HG02885 (cell line): ENCODE measurements around the gene CKM.
"Not testable (repeated sequence)": the region's sequence is repeated elsewhere in the genome, so short reads cannot be mapped to it uniquely, and the experiment has no call there.

Experiments
- ATAC-seq: cut with Tn5 transposase; IDR thresholded peaks from one replicate; pipeline ENCODE4 v1.9.1; 2021; ENCODE audit warnings: mild to moderate bottlenecking; ENCODE audit not compliant: unreplicated experiment, poor library complexity

The CKM gene

GRCh38 chr19:45295873-45296272 lies 26.8 kb downstream of the CKM start:
- no peak for ATAC-seq

- no peak for ATAC-seq
Measured at GRCh38 chr19:45294291-45295029, 28.2 kb downstream of the CKM start.

DNA sequence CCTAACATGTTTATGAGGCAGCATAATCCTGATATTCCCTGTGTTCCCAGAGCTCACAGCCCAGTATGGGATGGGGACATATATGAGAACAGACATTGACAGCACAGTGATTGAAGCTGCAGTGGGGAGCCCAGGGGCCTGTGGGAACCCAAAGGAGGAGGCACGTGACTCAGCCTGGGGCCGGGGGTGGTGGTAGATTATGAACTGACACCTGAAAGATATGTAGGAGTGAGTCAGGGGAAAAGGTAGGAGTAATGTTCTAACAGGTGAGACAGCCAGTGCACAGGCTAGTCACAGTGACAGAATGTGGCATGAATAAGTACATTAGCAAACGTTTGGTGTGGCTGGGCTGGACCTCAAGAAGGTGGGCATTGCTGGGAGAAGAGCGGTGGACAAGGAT lies 29.0 kb downstream of the CKM start:
- no peak for ATAC-seq

DNA sequence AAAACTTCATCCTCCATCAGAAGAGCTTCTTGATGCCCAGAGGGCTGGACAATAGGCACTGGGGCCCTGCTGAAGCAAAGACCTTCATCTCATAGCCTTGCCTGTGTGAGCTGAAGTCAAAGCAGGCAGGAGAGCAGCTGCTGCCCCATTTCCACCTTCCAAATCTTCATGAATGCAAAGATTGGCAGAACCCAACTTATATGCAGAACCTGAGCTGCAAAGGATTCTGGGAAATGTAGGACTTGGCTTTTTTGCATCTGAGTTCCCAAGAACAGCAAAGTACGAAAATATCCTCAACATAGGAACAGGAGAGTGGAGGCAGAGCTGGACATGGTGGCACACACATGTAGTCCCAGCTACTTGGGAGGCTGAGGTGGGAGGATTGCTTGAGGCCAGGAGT lies 30.8 kb downstream of the CKM start:
- no peak for ATAC-seq

- no peak for ATAC-seq
Measured at GRCh38 chr19:45290381-45290931, 32.2 kb downstream of the CKM start.

GRCh38 chr19:45283443-45284033 lies 39.1 kb downstream of the CKM start:
- ATAC-seq, result no peak

DNA sequence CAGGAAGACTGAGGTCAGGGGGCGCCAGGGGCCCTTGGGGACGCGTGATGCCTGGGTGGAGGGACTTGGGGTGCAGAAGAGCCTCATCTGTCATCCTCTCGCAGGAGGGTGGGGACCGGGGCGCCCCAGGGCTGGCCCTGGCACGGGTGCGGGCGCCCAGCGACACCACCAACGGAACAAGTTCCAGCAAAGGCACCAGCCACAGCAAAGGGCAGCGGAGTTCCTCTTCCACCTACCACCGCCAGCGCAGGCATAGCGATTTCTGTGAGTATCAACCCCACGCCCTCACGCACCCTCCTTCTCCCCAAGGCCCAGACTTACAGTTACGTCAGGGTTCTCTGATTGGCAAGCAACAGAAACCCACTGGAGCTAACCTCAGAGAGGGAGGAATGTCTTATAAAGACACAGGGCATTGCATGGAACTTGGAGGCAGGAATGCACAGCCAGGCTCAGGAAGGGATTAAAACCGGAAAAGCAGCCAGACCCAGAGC lies 42.2 kb downstream of the CKM start:
- no peak for ATAC-seq

- no peak for ATAC-seq
Measured at GRCh38 chr19:45279587-45280192, 43.0 kb downstream of the CKM start.

GRCh38 chr19:45278087-45278486 lies 44.6 kb downstream of the CKM start:
- ATAC-seq, result no peak

GRCh38 chr19:45276284-45276687 lies 46.4 kb downstream of the CKM start:
- no peak for ATAC-seq

DNA sequence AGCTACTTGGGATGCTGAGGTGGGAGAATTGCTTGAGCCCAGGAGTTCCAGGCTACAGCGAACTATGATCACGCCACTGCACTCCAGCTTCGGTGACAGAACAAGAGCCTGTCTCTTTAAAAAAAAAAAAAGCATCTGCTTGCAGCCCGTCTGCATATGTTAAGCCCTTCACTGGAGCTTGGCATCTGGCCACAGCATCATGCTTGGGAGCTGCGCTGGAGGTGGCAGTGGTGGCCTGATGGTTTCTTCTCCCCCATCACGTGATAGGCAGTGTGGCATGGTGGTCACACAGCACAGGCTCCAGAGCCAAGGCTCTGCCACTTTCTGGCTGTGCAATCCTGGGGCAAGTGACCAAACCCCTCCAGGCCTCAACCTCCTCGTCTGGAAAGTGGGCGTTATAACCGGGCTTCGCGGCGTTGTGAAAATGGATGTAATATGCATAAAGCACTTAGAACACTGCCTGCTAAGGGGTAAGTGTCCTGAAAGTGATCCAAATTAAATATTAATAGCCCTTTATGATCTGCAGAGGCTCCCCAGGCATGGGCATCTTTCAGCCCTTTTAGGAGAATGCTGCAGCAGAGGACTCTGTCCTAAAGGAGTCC lies 47.2 kb downstream of the CKM start:
- ATAC-seq, result no peak

DNA sequence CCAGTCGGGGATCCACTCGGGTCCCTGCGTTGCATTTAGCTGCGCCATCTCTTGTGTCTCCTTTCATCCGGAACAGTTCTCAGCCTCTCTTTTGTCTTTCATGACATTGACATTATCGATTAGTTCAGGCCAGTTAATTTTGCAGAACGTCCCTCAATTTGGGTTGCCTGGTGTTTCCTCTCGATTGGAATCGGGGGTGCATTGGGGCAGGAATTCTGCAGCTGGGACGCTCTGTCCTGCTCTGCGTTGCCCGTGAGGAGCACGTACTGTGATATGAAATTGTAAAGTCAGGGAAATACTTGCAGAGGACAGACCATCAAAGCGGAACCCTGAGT lies 49.2 kb downstream of the CKM start:
- ATAC-seq, result no peak

DNA sequence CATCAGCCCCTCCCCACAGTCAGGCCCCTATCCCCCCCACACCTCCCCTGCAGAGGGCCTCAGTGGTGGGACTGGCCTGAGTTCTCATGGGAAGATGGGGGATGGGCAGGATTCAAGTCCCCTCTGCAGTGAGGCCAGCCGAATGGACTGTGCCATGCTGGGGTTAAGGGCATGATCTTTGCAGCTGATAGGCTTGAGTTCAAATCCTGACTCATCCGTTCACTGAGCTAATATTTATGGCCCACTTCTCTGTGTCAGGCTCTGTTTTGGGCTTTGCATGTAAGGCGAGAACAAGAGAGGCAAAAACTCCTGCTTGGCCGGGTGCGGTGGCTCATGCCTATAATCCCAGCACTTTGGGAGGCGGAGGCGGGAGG lies 51.0 kb downstream of the CKM start:
- ATAC-seq, result no peak

GRCh38 chr19:45271098-45271734 lies 51.5 kb downstream of the CKM start:
- ATAC-seq, result no peak

GRCh38 chr19:45269939-45270338 lies 52.7 kb downstream of the CKM start:
- ATAC-seq, result not testable (repeated sequence)

GRCh38 chr19:45267296-45267695 lies 55.4 kb downstream of the CKM start:
- no peak for ATAC-seq

- ATAC-seq, result no peak
Measured at GRCh38 chr19:45265375-45265774, 57.3 kb downstream of the CKM start.

- no peak for ATAC-seq
Measured at GRCh38 chr19:45264781-45265317, 57.8 kb downstream of the CKM start.

- ATAC-seq, result no peak
Measured at GRCh38 chr19:45263013-45263412, 59.7 kb downstream of the CKM start.

- no peak for ATAC-seq
Measured at GRCh38 chr19:45262570-45262969, 60.1 kb downstream of the CKM start.
